NCI-H2171 treated with DMSO at 0.1 percent for 48 hours (cell line): ENCODE data around the gene HCN2.
"Not testable (repeated sequence)": the region's sequence is repeated elsewhere in the genome, so short reads cannot be mapped to it uniquely, and the experiment has no call there.

Source experiments
- DNase-seq: peaks from one replicate; lab custom pipeline; 2025; lab: John Stamatoyannopoulos, UW

Gene HCN2

GRCh38 chr19:620166-620862 lies 30.6 kb downstream of the HCN2 start:
- no peak for DNase-seq

- not testable (repeated sequence) for DNase-seq
Observed at GRCh38 chr19:621191-621590, 31.5 kb downstream of the HCN2 start.

- no peak for DNase-seq
Observed at GRCh38 chr19:621819-622218, 32.1 kb downstream of the HCN2 start.

DNA sequence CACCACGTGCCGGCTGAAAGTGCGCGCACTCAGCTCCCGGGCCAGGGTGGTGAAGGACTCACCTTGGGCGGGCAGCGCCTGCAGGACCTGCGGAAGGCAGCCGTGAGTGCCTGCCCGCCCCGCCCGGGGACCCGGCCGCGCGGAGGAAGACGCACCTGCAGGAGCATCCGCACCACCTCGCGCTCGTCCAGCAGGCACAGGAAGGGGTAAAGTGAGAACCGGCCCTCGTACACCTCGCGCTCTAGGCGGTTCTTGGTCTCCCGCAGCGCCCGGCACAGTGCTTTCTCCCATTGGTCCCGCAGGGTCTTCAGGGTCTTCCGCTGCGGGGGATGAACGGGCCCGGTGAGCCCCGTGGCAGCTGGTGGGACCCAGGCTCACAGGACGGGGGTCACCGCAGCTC lies 33.0 kb downstream of the HCN2 start:
- DNase-seq, result no peak

DNA sequence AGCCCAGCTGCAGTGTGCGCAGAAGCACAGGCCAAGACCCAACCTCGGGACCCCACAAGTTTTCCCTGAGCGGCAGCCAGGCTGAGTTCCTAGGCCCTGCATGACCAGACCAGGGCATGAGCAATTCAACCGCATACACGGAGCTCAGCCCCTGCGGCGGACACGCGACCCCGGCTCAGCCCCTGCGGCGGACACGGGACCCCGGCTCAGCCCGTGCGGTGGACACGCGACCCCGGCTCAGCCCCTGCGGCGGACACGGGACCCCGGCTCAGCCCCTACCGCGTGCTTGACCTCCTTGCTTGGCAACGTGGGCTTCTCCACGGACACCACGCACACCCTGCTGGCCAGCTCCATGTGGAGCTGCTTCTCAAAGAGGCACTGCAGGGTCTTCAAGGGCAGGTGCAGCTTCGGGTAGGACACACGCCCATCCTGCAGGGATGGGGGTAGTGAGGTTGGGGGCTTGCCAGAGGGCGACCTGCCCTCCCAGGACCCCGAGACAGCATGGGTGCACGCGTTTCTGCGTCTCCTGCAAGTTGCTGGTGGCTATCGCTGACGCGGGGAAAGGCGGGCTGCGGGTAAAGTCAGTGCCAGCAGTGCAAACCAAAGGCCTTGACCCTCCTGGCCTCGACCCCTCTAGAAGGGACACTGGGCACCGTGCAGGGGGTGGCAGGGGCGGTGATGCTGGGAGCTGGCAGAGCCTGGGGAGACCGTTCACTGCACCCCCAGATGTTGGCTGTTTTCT lies 33.7 kb downstream of the HCN2 start:
- DNase-seq, result no peak

DNA sequence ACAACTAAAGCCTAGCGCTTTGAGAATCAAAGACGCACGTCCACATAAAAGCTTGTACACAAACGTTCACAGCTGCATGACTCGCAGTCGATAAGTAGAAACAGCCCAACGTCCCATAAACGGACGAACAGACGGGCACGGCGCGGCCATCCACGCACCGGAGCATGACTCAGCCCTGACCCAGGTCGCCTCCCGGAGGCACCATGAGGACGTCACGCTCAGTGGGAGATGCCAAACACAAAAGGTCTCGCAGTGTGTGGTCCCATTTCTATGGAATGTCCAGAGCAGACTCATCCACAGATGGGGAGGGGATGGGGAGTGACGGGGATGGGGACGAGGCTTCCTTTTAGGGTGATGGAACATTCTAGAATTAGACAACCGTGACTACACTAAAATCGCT lies 34.3 kb downstream of the HCN2 start:
- no peak for DNase-seq

- no peak for DNase-seq
Observed at GRCh38 chr19:624433-625109, 34.9 kb downstream of the HCN2 start.

DNA sequence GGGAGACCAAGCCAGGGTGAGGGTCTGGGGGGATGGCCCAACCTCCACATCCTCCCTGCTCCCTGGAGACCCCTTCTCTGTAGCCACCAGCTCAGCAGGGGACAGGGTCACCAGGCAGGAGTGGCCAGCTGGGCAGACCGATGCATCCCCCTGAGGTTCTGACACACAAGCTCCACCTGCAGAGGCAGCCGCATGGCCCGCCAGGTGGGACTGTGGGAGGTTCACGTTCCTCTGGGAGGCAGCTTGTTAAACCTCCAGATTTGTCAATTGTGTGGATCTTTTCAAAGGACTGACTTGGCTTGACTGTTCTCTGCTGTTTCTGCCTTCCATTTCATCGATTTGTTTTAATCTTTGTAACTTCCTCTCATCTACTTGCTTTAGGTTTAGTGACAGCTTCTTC lies 35.6 kb downstream of the HCN2 start:
- no peak for DNase-seq

- DNase-seq, result peak; percentile 14
Observed at GRCh38 chr19:626566-626965, 36.9 kb downstream of the HCN2 start.

DNA sequence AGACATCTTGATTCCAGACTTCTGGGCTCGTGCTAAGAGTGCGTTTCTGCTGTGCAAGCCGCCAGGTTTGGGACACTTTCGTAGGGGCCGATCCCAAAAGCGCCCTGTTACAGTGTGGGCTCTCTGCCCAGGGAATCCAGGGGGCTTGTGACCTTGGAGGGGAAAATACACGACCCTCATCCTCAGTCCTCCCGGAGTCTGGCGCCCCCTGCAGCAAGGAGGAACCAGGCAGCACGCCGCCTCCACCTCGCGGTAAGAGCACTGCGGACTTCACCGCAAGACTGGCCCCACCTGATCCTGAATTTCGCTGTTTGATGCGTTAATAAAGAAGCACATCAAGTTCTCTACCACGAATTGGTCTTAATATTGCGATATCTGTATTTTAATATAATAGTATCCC lies 38.5 kb downstream of the HCN2 start:
- DNase-seq, result no peak

GRCh38 chr19:629515-629914 lies 39.8 kb downstream of the HCN2 start:
- DNase-seq, result peak; percentile 37

GRCh38 chr19:629961-630714 lies 40.5 kb downstream of the HCN2 start:
- DNase-seq, result no peak

- peak; percentile 17 for DNase-seq
Observed at GRCh38 chr19:632579-633067, 42.9 kb downstream of the HCN2 start.

GRCh38 chr19:633068-633785 lies 43.5 kb downstream of the HCN2 start, which contains the start of gene POLRMT:
Gene POLRMT (minus strand): TSS chr19:633537. CDS start chr19:633512, 25 bp downstream.
- DNase-seq, result peak; percentile 96

DNA sequence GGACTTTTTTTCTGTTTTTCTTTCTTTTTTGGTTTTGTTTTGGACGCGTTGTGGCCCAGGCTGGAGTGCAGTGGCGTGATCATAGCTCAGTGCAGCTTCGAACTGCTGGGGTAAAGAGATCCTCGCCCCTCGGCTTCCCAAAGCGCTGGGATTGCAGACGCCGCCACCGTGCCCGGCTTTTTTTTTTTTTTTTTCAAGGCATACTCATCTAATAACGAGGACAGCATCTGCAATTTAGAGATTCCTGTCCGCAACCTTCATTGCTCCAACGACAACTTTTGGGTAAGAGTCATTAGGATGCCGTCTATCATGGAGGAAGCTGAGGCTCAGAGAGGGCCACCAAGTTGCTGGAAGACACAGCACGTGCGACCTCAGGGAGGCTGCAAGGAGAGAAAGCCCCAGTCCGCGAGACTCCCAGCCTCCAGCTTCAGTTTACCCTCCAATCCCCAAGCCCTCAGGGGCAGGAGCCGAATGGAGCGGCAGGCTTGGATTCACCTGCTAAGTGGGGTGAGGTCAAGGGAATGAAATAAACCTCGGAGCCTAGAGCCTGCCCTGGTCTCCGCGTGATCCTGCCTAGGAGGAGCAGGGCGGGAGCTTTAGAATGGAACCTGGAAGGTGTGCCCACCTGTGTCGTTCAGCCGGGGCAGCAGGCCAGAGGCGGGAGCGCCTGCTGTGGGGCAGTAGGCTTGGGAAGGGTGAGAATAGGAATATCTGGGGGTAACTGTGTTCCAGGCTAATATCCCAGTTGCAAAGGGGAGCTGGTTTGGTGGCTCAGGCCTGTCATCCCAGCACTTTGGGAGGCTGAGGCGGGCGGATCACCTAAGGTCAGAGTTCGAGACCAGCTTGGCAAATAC lies 44.3 kb downstream of the HCN2 start:
- DNase-seq, result no peak

DNA sequence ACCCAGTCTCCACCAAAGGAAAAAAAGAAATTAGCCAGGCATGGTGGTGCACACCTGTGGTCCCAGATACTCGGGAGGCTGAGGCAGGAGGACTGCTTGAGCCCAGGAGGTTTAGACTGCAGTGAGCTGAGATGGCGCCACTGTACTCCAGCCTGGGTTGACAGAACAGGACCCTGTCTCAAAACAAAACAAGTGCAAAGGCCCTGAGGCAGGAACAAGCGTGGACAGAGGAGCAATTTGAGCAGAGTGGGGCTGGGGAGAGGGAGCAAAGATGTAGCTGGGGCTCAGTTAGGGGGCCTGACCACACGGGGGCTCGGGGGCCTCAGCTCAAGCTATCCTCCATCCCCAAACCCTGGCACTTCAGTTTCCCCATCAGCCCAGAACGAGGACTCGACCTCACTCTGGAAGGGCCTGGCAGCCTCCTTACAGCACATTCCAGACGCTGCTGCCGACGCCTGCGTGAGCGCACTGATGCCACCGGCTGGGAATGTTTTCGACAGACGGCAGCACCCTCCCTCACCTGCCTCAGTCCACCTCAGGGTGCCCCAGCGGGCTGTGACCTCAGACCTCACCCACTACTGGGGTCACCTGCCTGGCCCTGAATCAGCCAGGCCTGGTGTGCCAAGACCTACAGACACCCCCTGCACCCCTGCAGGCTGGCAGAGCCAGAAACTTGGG lies 45.4 kb downstream of the HCN2 start:
- no peak for DNase-seq

DNA sequence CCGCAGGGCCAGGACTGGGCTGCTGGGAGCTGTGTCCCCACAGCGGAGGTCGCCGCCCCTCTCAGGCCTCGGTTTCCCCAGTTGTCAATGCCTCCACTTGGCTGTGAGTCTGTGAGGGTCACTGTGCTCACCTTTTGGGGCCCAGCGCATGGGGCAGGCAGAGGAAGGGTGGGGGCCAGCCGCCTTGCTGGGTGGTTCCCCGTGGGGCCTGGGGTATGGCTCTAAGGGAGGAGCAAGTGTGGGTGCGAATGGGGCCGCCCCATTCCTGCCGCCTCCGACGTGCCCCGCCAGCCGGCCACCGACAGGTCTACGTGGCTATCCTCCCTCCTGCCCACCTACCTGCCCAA lies 49.2 kb downstream of the HCN2 start:
- no peak for DNase-seq

GRCh38 chr19:639253-640160 lies 49.8 kb downstream of the HCN2 start, which contains the start of gene FGF22:
Gene FGF22 (plus strand): TSS chr19:639879. CDS start chr19:639926, 47 bp downstream.
- DNase-seq, result peak; percentile 76

DNA sequence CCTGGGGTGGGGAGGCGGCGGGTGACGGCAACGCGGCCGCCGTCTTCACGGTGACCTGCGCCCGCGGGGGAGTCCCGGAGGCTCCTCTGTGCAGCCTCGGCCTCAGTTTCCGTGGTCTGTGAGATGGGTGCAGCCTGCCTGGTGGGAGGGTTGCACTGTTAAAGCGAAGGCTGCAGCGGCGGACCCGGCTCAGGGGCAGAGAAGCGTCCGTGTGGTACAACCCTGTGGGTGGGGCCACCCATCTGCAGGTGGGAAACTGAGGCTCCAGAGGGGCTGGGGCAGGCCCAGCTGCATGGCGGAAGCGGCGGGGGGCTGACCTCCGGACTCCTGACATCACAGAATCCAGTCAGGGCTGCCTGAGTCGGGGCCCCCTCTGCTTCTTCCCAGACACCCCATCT lies 50.5 kb downstream of the HCN2 start:
- DNase-seq, result no peak
